Right lobe of liver (tissue), 6 donors: ENCODE data around the gene CPN2. TPM values are rescaled to one million over a fixed set of nuclear protein-coding genes. Genes with fewer than 3 reads are reported as not detected.

ENCODE experiments used
- ATAC-seq, 4 donors: fragments of 200-7000 bp; cut with Tn5 transposase; one replicate each; pipeline ENCODE4 v1.9.1; 2020; ENCODE audit warnings: mild to moderate bottlenecking in 4 of 4, moderate library complexity in 4 of 4
- DNase-seq, 3 donors: peaks; one replicate each; pipeline ENCODE4 v3.0.0-alpha.2; 2020
- H3K27ac ChIP-seq, 3 donors: fragments of 200-600 bp; one replicate each; pipeline ENCODE4 v1.8.0; 2022
- H3K27me3 ChIP-seq, 2 donors: fragments of 200-600 bp; one replicate each; pipeline ENCODE4 v1.8.0; 2022
- H3K36me3 ChIP-seq, 4 donors: fragments of 200-600 bp; sonication (generic) in 1 of 4; one replicate each; pipeline versions ENCODE4 v1.5.1 to v1.8.0; 2017 to 2022; ENCODE audit warnings: control low read depth in 1 of 4
- H3K4me1 ChIP-seq, 4 donors: fragments of 200-600 bp; sonication (generic) in 1 of 4; one replicate each; pipeline versions ENCODE4 v1.5.1 to v1.8.0; 2017 to 2022; ENCODE audit warnings: control low read depth in 1 of 4
- H3K4me3 ChIP-seq, 3 donors: fragments of 200-600 bp; one replicate each; pipeline ENCODE4 v1.8.0; 2022
- H3K9me3 ChIP-seq, 4 donors: fragments of 200-600 bp; sonication (generic) in 1 of 4; one replicate each; pipeline versions ENCODE4 v1.5.1 to v1.8.0; 2017 to 2022; ENCODE audit warnings: control low read depth in 1 of 4
- CTCF ChIP-seq, 4 donors: fragments of 200-600 bp in 3 of 4; fragments of 450-650 bp in 1 of 4; IDR thresholded peaks; one replicate each; pipeline versions ENCODE4 v1.5.1 to v1.8.0; 2016 to 2022; ENCODE audit warnings: antibody characterized with exemption in 4 of 4, mild to moderate bottlenecking in 2 of 4
- POLR2A ChIP-seq: fragments of 450-650 bp; IDR thresholded peaks from one replicate; pipeline ENCODE4 v1.6.1; 2017; ENCODE audit warnings: antibody characterized with exemption, mild to moderate bottlenecking
- WGBS: methylation state at CpG from one replicate; pipeline ENCODE4 v1.1.6; 2018; ENCODE audit warnings: low coverage, low lambda C conversion rate; ENCODE audit not compliant: insufficient coverage; ENCODE audit errors: missing lambda C conversion rate; 5-methylcytosine and 5-hydroxymethylcytosine counted together
- intact Hi-C, 2 donors: fragments of 100-400 bp; cut with DNase I; formaldehyde crosslinking; loops; one replicate each; pipeline versions ENCODE4 v1.11.2 to v1.14.1; 2022
- total RNA-seq, 6 experiments: library from RNA; depleted of rRNA in 2 of 6; stranded (reverse); fragments of >200 nt in 2 of 6; fragmentation: NEBNext Ultra II Directional in 3 of 6; extraction: Animal tissue kit (Norgen Biotek cat#: 25700) in 3 of 6; gene quantifications; one replicate each; pipeline versions ENCODE4 v1.1.0 to v1.2.4, GENCODE V29; 2016 to 2023
- donor health status: DM: no; HTN: yes; CAD: no.
- donor health status: DM: no; HTN: no; CAD: no.
- donor health status: DM: no; HTN: no; CAD: no.
- donor health status: DM: no; HTN: yes; CAD: no.
- donor health status: DM: no; HTN: yes; CAD: no.

Gene CPN2
- total RNA-seq, 6 experiments from 2014 or later, result 173 to 307 (median 202) TPM

GRCh38 chr3:194352667-194353246 lies 1.6 kb upstream of the CPN2 start:
- intact Hi-C loops, result no loop called here
- Histone ChIP-seq H3K36me3 (no peaks in the 10 kb centered on the region), H3K27me3 (no peaks in the 10 kb centered on the region), H3K4me3 (no peak overlapping the region), H3K9me3 (no peaks in the 10 kb centered on the region), H3K4me1 (peaks cover 0 to 9% (median 0%) of the 10 kb centered on the region in 4 donors), H3K27ac (no peak overlapping the region)
- no peak for DNase-seq
- ATAC-seq, result no peak
- 63% methylated on average over 10 of the region's 10 CpGs for WGBS
- TF ChIP-seq POLR2A (no peak), CTCF (IDR thresholded peaks at IDR 0.05) (no peak)

GRCh38 chr3:194351952-194352536 lies 916 bp upstream of the CPN2 start:
- no peak for ATAC-seq
- DNase-seq, result no peak
- H3K27ac ChIP-seq, result peak overlapping the region in 2 of 3 donors; percentile 92 to 97
- peaks cover 0 to 9% (median 0%) of the 10 kb centered on the region in 4 donors for H3K4me1 ChIP-seq
- TF ChIP-seq POLR2A (no peak), CTCF (IDR thresholded peaks at IDR 0.05) (no peak)
- H3K4me3 ChIP-seq, result peak overlapping the region in 1 of 3 donors; percentile 94
- intact Hi-C loops, result no loop called here
- 84% methylated on average over 13 of the region's 14 CpGs for WGBS
- H3K36me3 ChIP-seq, result no peaks in the 10 kb centered on the region
- H3K27me3 ChIP-seq, result no peaks in the 10 kb centered on the region
- no peaks in the 10 kb centered on the region for H3K9me3 ChIP-seq

GRCh38 chr3:194350726-194351071 lies 429 bp downstream of the CPN2 start:
- no peaks in the 10 kb centered on the region for H3K36me3 ChIP-seq
- peaks cover 0 to 9% (median 0%) of the 10 kb centered on the region in 4 donors for H3K4me1 ChIP-seq
- TF ChIP-seq CTCF (IDR thresholded peaks at IDR 0.05) (no peak), POLR2A (no peak)
- ATAC-seq (peak; percentile 2 to 28 (median 14)), DNase-seq (no peak)
- H3K27me3 ChIP-seq, result no peaks in the 10 kb centered on the region
- intact Hi-C loops, result no loop called here
- H3K4me3 ChIP-seq, result peak overlapping the region; percentile 70 to 94 (median 87)
- WGBS, result 29% methylated on average over 3 of the region's 3 CpGs
- H3K27ac ChIP-seq, result peak overlapping the region; percentile 92 to 97 (median 92)
- H3K9me3 ChIP-seq, result no peaks in the 10 kb centered on the region

- ATAC-seq, result no peak
- TF ChIP-seq CTCF (IDR thresholded peaks at IDR 0.05), result no peak
- TF ChIP-seq POLR2A, result no peak
- no peak for DNase-seq
- Histone ChIP-seq H3K4me3 (no peak overlapping the region), H3K27me3 (no peaks in the 10 kb centered on the region), H3K27ac (no peak overlapping the region), H3K9me3 (no peaks in the 10 kb centered on the region), H3K4me1 (peaks cover 0 to 14% (median 0%) of the 10 kb centered on the region in 4 donors), H3K36me3 (no peaks in the 10 kb centered on the region)
- intact Hi-C loops, result no loop called here
- WGBS, result 80% methylated on average over 6 of the region's 6 CpGs
Observed at GRCh38 chr3:194348354-194348753, 2.8 kb downstream of the CPN2 start.
